ENCODE results near the gene SPOCK1.

The SPOCK1 gene

GRCh38 chr5:137051161-137051560 is 448.0 kb downstream of the SPOCK1 start:
- no peak for DNase-seq

GRCh38 chr5:137040641-137041340 is 458.3 kb downstream of the SPOCK1 start:
- no peak for DNase-seq

- no peak for DNase-seq
Observed at GRCh38 chr5:137040024-137040423, 459.1 kb downstream of the SPOCK1 start.

- no peak for DNase-seq
Observed at GRCh38 chr5:137037848-137038247, 461.3 kb downstream of the SPOCK1 start.

- DNase-seq = no peak
Observed at GRCh38 chr5:137036640-137037039, 462.5 kb downstream of the SPOCK1 start.

- no peak for DNase-seq
Observed at GRCh38 chr5:137035480-137035878, 463.6 kb downstream of the SPOCK1 start.

GRCh38 chr5:137034764-137035479 is 464.2 kb downstream of the SPOCK1 start:
- DNase-seq = no peak

- no peak for DNase-seq
Observed at GRCh38 chr5:137034213-137034612, 464.9 kb downstream of the SPOCK1 start.

GRCh38 chr5:137032929-137033328 is 466.2 kb downstream of the SPOCK1 start:
- no peak for DNase-seq

GRCh38 chr5:137027758-137028157 is 471.4 kb downstream of the SPOCK1 start:
- no peak for DNase-seq

GRCh38 chr5:137026296-137026695 is 472.8 kb downstream of the SPOCK1 start:
- no peak for DNase-seq

- no peak for DNase-seq
Observed at GRCh38 chr5:137024044-137024443, 475.1 kb downstream of the SPOCK1 start.

GRCh38 chr5:137023371-137023770 is 475.8 kb downstream of the SPOCK1 start:
- no peak for DNase-seq

- no peak for DNase-seq
Observed at GRCh38 chr5:137022725-137023124, 476.4 kb downstream of the SPOCK1 start.

- DNase-seq = no peak
Observed at GRCh38 chr5:137022043-137022442, 477.1 kb downstream of the SPOCK1 start.

- no peak for DNase-seq
Observed at GRCh38 chr5:137019229-137019628, 479.9 kb downstream of the SPOCK1 start.

- no peak for DNase-seq
Observed at GRCh38 chr5:137016783-137017324, 482.3 kb downstream of the SPOCK1 start.

- no peak for DNase-seq
Observed at GRCh38 chr5:137015540-137016116, 483.5 kb downstream of the SPOCK1 start.

GRCh38 chr5:137014731-137015130 is 484.4 kb downstream of the SPOCK1 start:
- no peak for DNase-seq

- no peak for DNase-seq
Observed at GRCh38 chr5:137010226-137010625, 488.9 kb downstream of the SPOCK1 start.

- DNase-seq = no peak
Observed at GRCh38 chr5:137004279-137004678, 494.8 kb downstream of the SPOCK1 start.

GRCh38 chr5:137001026-137001569 is 498.0 kb downstream of the SPOCK1 start:
- DNase-seq = no peak

- DNase-seq = no peak
Observed at GRCh38 chr5:136999787-137000186, 499.3 kb downstream of the SPOCK1 start.

All from CD4-positive, alpha-beta T cell treated with Interferon gamma for 1 hour (primary cell).